Smooth muscle cell (in vitro differentiated cells): ENCODE results near the gene SHD. TPM values are rescaled to one million over a fixed set of nuclear protein-coding genes. Genes with fewer than 3 reads are reported as not detected.
"Not testable (repeated sequence)": the region's sequence is repeated elsewhere in the genome, so short reads cannot be mapped to it uniquely, and the experiment has no call there.

Experiments
- DNase-seq: peaks from one replicate; lab custom pipeline; 2025; ENCODE audit not compliant: unreplicated experiment; lab: John Stamatoyannopoulos, UW
- H2AFZ ChIP-seq: fragments of 200-600 bp; sonication (generic); 2 replicates; pipeline ENCODE4 v1.6.0; 2016; ENCODE audit warnings: antibody characterized with exemption, low read depth, mild to moderate bottlenecking
- H3F3A ChIP-seq: fragments of 200-600 bp; sonication (generic); 2 replicates; pipeline ENCODE4 v1.6.0; 2017; ENCODE audit warnings: antibody characterized with exemption, low read depth
- H3K27ac ChIP-seq: fragments of 200-600 bp; sonication (generic); 2 replicates; pipeline ENCODE4 v1.5.1; 2016; ENCODE audit warnings: low read depth, mild to moderate bottlenecking
- H3K27me3 ChIP-seq: fragments of 200-600 bp; sonication (generic); 2 replicates; pipeline ENCODE4 v1.6.1; 2016; ENCODE audit warnings: low read depth, mild to moderate bottlenecking
- H3K36me3 ChIP-seq: fragments of 200-600 bp; sonication (generic); 2 replicates; pipeline ENCODE4 v1.5.1; 2016; ENCODE audit warnings: low read depth
- H3K4me1 ChIP-seq: fragments of 200-600 bp; sonication (generic); 2 replicates; pipeline ENCODE4 v1.5.1; 2016; ENCODE audit warnings: low read depth
- H3K4me2 ChIP-seq: fragments of 200-600 bp; sonication (generic); 2 replicates; pipeline ENCODE4 v1.6.0; 2016; ENCODE audit warnings: mild to moderate bottlenecking
- H3K4me3 ChIP-seq: fragments of 200-600 bp; sonication (generic); 2 replicates; pipeline ENCODE4 v1.5.1; 2016; ENCODE audit warnings: mild to moderate bottlenecking
- H3K79me2 ChIP-seq: fragments of 200-600 bp; sonication (generic); 2 replicates; pipeline ENCODE4 v1.6.0; 2016; ENCODE audit warnings: low read depth, mild to moderate bottlenecking
- H3K9ac ChIP-seq: fragments of 200-600 bp; sonication (generic); 2 replicates; pipeline ENCODE4 v1.6.0; 2016; ENCODE audit warnings: low read depth
- H3K9me3 ChIP-seq: fragments of 200-600 bp; sonication (generic); replicated peaks from 2 replicates; pipeline ENCODE4 v1.5.1; 2016; ENCODE audit warnings: low read depth
- H4K20me1 ChIP-seq: fragments of 200-600 bp; sonication (generic); 2 replicates; pipeline ENCODE4 v1.6.0; 2016; ENCODE audit warnings: low read depth
- CTCF ChIP-seq: fragments of 200-600 bp; sonication (generic); IDR thresholded peaks from 2 replicates; pipeline ENCODE4 v1.5.1; 2017; ENCODE audit warnings: borderline replicate concordance, mild to moderate bottlenecking, antibody characterized with exemption; ENCODE audit not compliant: insufficient read depth, poor library complexity, severe bottlenecking
- WGBS: methylation state at CpG from one replicate; pipeline ENCODE4 v1.1.7; 2016; ENCODE audit warnings: low lambda C conversion rate; 5-methylcytosine and 5-hydroxymethylcytosine counted together
- polyA plus RNA-seq: library from polyadenylated mRNA; unstranded; fragments of >200 nt; fragmentation: Nextera tagmentation; extraction: Ambion mirVana; gene quantifications from 2 replicates; pipeline ENCODE4 v1.2.1, GENCODE V29; 2016
- total RNA-seq: library from RNA; depleted of rRNA; stranded (reverse); fragments of >200 nt; gene quantifications from 2 replicates; pipeline ENCODE4 v1.2.3, GENCODE V29; 2014

The SHD gene
- total and polyA plus RNA-seq, 2 experiments from 2014 or later: not detected

DNA sequence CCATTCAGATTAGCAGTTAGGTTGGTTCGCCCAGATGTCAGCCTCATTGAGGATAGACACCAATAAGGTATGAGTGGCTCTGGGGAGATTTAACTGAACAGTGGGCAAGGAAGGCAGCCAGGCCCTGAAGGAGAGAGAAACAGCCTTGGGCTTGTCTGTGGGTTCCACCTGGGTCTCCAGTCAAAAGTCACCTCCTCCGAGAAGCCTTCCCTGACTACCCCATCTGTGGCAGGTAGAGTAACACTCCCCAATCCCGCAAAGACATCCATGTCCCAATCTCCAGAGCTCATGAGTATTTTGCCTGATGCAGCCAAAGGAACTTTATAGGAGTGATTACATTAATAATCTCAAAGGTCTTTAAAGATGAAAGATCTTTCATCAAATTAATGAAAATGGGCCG is 40.2 kb upstream of the SHD start:
- Histone ChIP-seq H3K4me1 (no peaks in the 10 kb centered on the region), H2AFZ (no peak overlapping the region), H3F3A (no peaks in the 10 kb centered on the region), H3K4me3 (no peak overlapping the region), H3K36me3 (no peaks in the 10 kb centered on the region), H3K79me2 (no peaks in the 10 kb centered on the region), H3K9me3 (no peaks in the 10 kb centered on the region), H3K27me3 (no peaks in the 10 kb centered on the region), H4K20me1 (no peaks in the 10 kb centered on the region), H3K4me2 (no peak overlapping the region), H3K9ac (no peak overlapping the region), H3K27ac (no peak overlapping the region)
- WGBS: 94% methylated on average over 4 of the region's 4 CpGs
- no peak for DNase-seq
- TF ChIP-seq CTCF: no peak

GRCh38 chr19:4241824-4242430 is 37.1 kb upstream of the SHD start:
- H3K36me3 ChIP-seq: no peaks in the 10 kb centered on the region
- no peaks in the 10 kb centered on the region for H3K4me1 ChIP-seq
- no peak overlapping the region for H2AFZ ChIP-seq
- no peak overlapping the region for H3K9ac ChIP-seq
- H3K27ac ChIP-seq: no peak overlapping the region
- DNase-seq: no peak
- H4K20me1 ChIP-seq: no peaks in the 10 kb centered on the region
- no peaks in the 10 kb centered on the region for H3K27me3 ChIP-seq
- H3K79me2 ChIP-seq: no peaks in the 10 kb centered on the region
- no peak for TF ChIP-seq CTCF
- H3K9me3 ChIP-seq: no peaks in the 10 kb centered on the region
- H3K4me2 ChIP-seq: no peak overlapping the region
- no peak overlapping the region for H3K4me3 ChIP-seq
- H3F3A ChIP-seq: no peaks in the 10 kb centered on the region
- WGBS: 82% methylated on average over 5 of the region's 5 CpGs

DNA sequence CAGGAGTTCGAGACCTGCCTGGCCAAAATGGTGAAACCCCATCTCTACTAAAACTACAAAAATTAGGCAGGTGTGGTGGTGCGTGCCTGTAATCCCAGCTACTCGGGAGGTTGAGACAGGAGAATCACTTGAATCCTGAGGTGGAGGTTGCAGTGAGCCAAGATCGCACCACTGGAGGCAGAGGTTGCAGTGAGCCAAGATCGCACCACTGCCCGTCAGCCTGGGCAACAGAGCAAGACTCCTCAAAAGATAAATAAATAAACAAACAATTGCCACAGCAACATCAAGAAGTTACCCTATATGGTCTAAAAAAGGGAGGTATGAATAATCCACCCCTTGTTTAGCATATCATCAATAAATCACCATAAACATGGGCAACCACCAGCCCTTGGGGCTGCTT is 33.1 kb upstream of the SHD start:
- Histone ChIP-seq H2AFZ (peak overlapping the region; percentile 88), H3K27ac (peak overlapping the region; percentile 94), H3K4me2 (peak overlapping the region; percentile 82)
- H3K9me3 ChIP-seq, H3K79me2 ChIP-seq, DNase-seq, H3K36me3 ChIP-seq, H4K20me1 ChIP-seq, H3K4me3 ChIP-seq, H3F3A ChIP-seq, H3K27me3 ChIP-seq, H3K4me1 ChIP-seq, H3K9ac ChIP-seq: not testable (repeated sequence)
- 100% methylated on average over 6 of the region's 6 CpGs for WGBS

DNA sequence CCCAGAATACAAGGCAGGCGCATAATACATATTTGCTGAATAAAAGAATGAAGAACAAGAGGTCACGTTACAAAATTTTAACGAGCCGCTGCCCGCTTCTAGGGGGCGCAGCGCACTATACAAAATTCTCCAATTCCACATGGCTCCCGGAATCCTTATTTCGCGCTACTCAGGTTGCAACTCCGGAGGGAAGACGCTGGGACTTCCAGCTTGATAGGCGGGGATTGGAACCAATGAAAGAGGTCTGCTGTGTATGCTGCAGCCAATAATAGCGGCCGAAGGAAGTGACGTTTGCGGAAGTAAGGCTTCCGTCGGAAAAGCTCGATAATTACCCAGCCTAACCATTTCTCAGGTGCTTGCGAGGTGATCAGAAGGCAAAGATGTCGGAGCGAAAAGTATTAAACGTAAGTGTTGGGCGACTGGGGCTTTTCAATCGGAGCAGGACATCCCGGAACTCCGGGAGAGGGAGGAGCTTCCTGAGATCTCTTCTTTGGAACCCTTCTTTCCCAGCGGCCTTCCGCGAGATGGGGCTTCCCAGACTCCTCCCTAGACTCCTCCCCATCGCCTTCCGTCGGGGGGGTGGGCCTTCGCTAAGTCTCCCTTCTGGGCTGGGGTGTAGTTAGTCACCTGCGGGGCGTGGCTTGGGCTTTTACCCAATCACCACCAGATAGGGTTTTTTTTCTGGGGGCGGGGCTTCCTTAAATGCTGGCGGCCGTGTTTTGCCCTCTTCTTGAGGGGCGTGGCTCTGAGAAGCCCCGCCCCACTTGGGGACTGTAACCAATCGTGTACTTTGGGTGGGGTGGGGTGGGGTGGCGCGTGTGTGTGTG is 32.1 kb upstream of the SHD start, which contains the start of gene YJU2:
YJU2 (plus strand) TSS at position 314 of the 827 bp plus-strand sequence; CDS start at position 381, 67 bp downstream.
- no peaks in the 10 kb centered on the region for H3K36me3 ChIP-seq

More for the DNA sequence above, 32.1 kb upstream of the SHD start, which contains the start of gene YJU2:
- no peaks in the 10 kb centered on the region for H4K20me1 ChIP-seq
- no peaks in the 10 kb centered on the region for H3K9me3 ChIP-seq
- peak within 1 kb of the TSS; percentile 93 for H3K9ac ChIP-seq
- H3K4me2 ChIP-seq: peak within 1 kb of the TSS; percentile 82
- DNase-seq: peak; percentile 92
- peak within 1 kb of the TSS; percentile 94 for H3K27ac ChIP-seq
- H3K4me1 ChIP-seq: no peaks in the 10 kb centered on the region
- H3K27me3 ChIP-seq: no peaks in the 10 kb centered on the region
- peak within 1 kb of the TSS; percentile 66 for H3K4me3 ChIP-seq
- H2AFZ ChIP-seq: peak within 1 kb of the TSS; percentile 88
- peak; percentile 53 for TF ChIP-seq CTCF
- no peaks in the 10 kb centered on the region for H3K79me2 ChIP-seq
- H3F3A ChIP-seq: no peaks in the 10 kb centered on the region
- WGBS: 1% methylated on average over 40 of the region's 45 CpGs
